Measurements from ENCODE around the gene ZNF433. TPM values are rescaled to one million over a fixed set of nuclear protein-coding genes. Genes with fewer than 3 reads are reported as not detected.

Gene ZNF433
- total RNA-seq: 1.4 and 1.5 TPM in 2 replicates

DNA sequence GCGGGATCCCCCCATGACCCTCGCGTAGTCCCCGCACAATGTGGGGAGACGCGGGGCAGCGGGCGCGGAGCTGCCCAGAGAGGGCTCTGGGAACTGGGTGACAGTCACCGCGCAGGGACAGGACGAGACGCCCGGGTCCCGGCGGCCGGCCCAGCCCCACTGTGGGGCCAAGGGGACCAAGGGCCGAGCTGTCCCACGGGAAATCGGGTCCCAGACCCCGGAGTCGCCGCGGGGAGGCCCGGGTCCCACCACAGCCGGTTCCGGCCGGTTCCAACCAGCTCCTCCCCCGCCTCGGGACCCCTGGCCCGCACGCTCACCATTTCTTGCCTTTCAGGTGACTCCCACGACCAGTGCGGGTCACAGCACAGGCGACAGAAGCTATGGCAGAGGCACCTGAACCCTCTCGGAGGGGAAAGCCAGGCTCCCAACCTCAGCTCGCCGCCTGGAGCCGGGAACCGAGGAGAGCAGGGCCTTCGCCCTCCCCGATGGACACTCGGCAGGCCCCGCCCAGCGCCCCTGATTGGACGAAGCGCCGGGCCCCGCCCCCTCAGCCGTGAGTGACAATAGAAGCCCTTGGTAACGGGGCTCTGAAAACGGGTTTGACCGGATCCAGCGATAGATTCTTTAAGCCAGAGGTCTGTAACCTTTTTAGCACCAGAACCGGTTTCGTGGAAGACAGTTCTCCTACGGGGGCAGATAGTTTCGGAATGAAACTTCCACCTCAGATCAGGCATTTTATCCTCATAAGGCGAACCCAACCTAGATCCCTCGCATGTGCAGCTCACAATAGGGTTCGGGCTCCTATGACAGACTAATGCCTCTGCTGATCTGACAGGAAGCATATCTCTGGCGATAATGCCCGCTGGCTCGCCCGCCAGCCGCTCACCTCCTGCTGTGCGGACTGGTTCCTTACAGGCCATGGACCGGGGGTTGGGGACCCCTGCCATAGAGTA lies at the start of gene ZNF433:
ZNF433 (minus strand) TSS at position 460 of the 953 bp plus-strand sequence; CDS start at position 320, 140 bp downstream.

DNA sequence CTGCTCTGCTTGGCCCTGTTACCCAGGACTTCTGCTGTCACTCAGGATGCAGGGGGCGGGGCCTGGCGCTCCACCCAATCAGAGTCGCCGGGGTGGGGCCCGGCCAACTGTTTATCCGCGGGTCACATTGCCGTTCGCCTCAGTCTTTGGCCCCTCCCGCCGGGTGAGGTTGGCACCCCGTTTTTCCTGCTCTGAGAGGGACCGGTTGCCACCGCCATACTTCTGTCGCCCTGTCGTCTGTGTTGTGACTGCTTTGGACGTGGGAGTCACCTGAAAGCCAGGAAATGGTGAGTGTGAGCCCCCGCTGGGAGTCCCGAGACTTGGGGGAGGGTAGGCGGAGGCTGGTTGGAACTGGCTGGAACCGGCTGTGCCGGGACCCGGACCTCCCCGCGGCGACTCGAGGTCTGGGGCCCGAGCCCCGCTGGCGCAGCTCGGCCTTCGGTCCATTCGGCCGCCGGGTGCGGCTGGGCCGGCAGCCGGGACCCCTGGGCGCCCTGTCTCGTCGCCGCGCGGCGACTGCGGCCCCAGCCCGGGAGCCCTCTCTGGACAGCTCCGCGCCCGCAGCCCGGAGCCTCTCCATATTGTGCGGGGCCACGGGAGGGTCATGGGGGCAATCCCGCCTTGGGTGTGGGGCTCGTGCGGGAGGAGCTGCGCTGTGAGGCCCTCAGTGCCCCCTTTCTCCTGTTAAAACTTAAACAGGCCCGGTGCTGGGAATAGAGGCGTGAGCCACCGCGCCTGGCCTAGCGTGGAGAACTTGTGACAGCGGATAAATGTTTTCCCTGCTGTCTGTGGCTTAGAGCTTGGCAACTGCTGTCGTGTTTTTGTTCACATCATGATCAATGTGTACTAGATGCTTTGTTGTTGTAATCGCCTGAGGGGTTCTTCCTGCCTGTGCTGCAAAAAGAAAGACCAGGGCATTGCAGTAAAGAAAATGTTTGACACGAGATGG lies 29.4 kb upstream of the ZNF433 start, which contains the start of gene ZNF844:
ZNF844 (plus strand) TSS at position 142 of the 949 bp plus-strand sequence; CDS start at position 285, 143 bp downstream.

DNA sequence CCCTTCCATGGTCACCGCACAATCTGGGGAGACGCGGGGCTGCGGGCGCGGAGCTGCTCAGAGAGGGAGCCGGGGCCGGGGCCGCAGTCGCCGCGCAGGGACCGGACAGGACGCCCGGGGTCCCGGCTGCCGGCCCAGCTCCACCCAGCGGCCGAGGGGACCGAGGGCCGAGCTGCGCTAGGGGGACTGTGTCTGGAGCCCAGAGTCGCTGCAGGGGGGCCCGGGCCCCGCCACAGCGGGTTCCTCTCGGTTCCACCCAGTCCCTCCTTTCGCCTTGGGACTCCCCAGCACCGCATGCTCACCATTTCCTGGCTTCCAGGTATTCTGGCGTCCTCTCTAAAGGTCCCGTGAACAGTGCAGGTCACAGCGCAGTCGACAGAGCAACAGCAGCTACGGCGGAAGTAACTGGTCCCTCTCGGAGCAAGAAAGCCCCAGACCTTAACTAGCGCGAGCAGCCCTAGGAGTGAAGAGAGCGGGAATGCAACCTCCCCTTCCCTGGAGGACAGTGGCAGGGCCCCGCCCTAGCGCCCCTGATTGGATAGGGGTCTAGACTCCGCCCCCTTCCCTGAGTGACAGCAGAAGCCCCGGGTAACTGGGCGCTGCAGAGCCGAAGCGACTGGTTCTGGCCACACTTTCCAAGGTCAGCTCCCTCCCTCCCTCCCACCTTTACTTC lies 17.2 kb upstream of the ZNF433 start, which contains the start of gene ZNF878:
ZNF878 (minus strand) TSS at position 465 of the 673 bp plus-strand sequence; CDS start at position 305, 160 bp downstream.

DNA sequence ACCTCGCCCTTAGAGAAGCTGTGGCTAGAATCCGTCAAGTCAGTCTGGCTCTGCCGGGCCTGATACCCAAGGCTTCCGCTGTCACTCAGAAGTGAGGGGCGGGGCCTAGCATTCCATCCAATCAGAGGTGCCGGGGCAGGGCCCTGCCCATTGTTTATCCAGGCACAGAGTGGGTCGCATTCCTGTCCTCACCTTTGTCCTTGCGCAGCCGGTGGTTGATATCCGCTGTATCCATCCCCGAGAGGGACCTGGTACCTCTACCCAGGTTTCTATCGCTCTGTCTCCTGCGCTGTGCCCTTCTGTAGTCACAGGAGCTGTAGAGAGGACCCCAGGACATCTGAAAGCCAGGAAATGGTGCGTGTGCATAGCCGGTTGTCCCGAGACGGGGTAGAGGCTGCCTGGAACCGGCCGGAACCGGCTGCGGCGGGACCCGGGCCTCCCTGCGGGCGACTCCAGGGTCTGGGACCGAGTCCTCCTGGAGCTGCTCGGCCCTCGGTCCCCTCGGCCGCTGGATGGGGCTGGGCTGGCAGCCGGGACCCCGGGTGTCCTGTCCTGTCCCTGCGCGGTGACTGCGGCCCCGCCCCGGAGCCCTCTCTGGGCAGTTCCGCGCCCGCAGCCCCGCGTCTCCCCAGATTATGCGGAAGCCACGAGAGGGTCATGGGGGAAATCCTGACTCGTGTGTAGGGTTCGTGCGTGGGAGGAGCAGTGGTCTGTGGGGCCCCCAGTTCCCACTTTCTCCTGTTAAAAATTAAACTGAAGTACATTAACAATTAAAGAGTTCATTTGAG lies 70.4 kb downstream of the ZNF433 start, which contains the start of gene ZNF763:
ZNF763 (plus strand) TSS at position 183 of the 788 bp plus-strand sequence; CDS start at position 352, 169 bp downstream.

Other genes starting within 250 kb of the ZNF433 start
- gene ZNF491, start 237.2 kb downstream of the ZNF433 start, total RNA-seq: 0.54 and 0.86 TPM in 2 replicates
- gene ZNF440, start 221.4 kb downstream of the ZNF433 start, total RNA-seq: 8.9 and 10.8 TPM in 2 replicates
- gene ZNF439, start 187.0 kb downstream of the ZNF433 start, total RNA-seq: 0.11 and 0.17 TPM in 2 replicates
- gene ZNF69, start 147.9 kb downstream of the ZNF433 start, total RNA-seq: 2.0 and 4.2 TPM in 2 replicates
- gene ZNF700, start 110.6 kb downstream of the ZNF433 start, total RNA-seq: 5.2 and 7.8 TPM in 2 replicates
- 0.33 and 0.60 TPM in 2 replicates for gene ZNF763, start 70.6 kb downstream of the ZNF433 start, total RNA-seq
- gene ZNF878, start 17.3 kb upstream of the ZNF433 start, total RNA-seq: 0.11 and 0.26 TPM in 2 replicates
- 1.5 and 2.9 TPM in 2 replicates for gene ZNF844, start 29.1 kb upstream of the ZNF433 start, total RNA-seq
- gene ZNF20, start 104.7 kb upstream of the ZNF433 start, total RNA-seq: 2.6 and 5.4 TPM in 2 replicates
- gene ZNF625, start 121.1 kb upstream of the ZNF433 start, total RNA-seq: 11.1 and 12.0 TPM in 2 replicates
- 7.0 and 8.7 TPM in 2 replicates for gene ZNF136, start 127.4 kb upstream of the ZNF433 start, total RNA-seq

Data from dermis lymphatic vessel endothelial cell (primary cell).